NT2/D1 (cell line): ENCODE measurements around the gene TNFSF4.

Source experiments
- SUZ12 ChIP-seq: IDR thresholded peaks from 2 replicates; pipeline ENCODE4 v1.6.1; 2011; ENCODE audit not compliant: insufficient read length, insufficient read depth; ENCODE audit errors: extremely low read depth
- YY1 ChIP-seq: IDR thresholded peaks from 2 replicates; pipeline ENCODE4 v1.6.1; 2011; ENCODE audit not compliant: insufficient read length, insufficient read depth
- ZNF274 ChIP-seq: IDR thresholded peaks from 2 replicates; pipeline ENCODE4 v1.6.1; 2011; ENCODE audit warnings: mild to moderate bottlenecking, low read depth, low read length

DNA sequence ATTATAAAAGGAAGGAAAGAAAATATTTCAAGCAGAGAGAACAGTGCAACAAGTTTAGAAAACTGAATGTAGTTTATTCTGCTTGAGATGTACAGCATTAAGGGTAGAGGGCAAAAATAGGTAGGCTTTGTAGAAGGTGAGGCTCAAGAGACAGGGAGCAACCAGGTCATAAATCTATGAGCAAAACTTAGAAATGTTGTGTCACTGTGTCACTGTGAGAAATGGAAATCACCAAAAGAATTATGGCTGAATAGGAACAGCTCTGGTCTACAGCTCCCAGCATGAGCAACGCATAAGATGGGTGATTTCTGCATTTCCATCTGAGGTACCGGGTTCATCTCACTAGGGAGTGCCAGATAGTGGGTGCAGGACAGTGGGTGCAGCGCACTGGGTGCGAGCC is 53.6 kb downstream of the TNFSF4 start:
- TF ChIP-seq SUZ12 (no peak), YY1 (no peak), ZNF274 (no peak)
